Stimulated activated CD4-positive, alpha-beta T cell treated with anti-CD3 and anti-CD28 coated beads, TNF-alpha, amount 100 ng/mL, for 24 hours (primary cell): ENCODE data around the gene KRTAP5-4.
"Not testable (repeated sequence)": the region's sequence is repeated elsewhere in the genome, so short reads cannot be mapped to it uniquely, and the experiment has no call there.

ENCODE experiments used
- DNase-seq, 3 experiments: peaks; one replicate each; pipeline ENCODE4 v3.0.0-alpha.2; 2020; ENCODE audit warnings: low read depth in 3 of 3

The KRTAP5-4 gene

DNA sequence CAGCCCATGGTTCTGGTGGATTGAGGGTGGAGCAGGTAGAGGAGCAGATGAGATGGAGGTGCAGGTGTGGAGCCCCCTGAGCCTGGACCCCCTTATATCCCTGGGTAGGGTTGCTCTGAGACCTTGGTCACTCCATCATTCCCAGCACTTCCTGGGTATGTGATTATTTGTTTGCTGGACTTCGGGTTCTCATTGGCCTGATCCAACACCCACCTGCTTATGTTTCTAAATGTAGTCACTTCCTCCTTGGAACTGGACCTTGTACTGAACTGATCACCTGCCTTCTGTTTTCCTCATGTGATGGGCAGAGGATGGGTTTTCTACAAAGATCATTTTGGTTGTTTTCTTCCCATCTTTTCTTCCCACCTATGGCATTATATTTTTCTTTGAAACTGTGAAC lies at the start of gene KRTAP5-4:
Gene KRTAP5-4 (minus strand): TSS at position 53 of the 400 bp plus-strand sequence. CDS start 45 bp downstream, at position 8.
- no peak for DNase-seq

- no peak for DNase-seq
These were observed 49.7 kb upstream of the KRTAP5-4 start for GRCh38 chr11:1671658-1672057.

GRCh38 chr11:1670905-1671371 lies 49.0 kb upstream of the KRTAP5-4 start:
- DNase-seq, result no peak

GRCh38 chr11:1670457-1670856 lies 48.5 kb upstream of the KRTAP5-4 start:
- DNase-seq, result not testable (repeated sequence)

- DNase-seq, result no peak
These were observed 47.7 kb upstream of the KRTAP5-4 start for GRCh38 chr11:1669546-1670218.

DNA sequence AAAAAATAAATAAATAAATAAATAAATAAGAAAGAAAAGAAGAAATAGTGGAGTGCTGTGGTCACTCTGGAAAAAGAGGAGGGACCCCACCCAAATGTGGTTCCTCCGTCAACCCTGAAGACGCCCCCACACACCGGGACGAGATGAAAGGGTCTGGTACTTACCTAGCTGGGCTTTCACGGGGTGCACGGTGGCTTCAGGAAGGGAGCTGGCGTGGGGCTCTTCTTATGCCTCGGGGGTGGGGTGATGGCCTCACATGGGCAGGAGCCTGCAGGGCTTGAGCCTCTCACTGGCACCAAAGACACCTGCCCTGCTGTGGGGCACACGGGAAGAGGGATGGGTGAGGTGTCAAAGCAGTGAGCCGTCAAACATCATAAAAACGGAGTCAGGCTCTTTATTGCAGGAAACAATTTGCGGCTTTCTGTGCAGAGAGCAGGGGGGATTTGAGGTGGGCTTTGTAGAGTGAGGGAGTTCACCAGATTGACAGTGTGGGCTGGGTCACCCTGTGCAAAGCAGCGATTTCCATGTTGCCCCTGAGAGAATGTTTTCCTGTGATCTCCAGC lies 47.1 kb upstream of the KRTAP5-4 start:
- DNase-seq, result no peak

GRCh38 chr11:1667906-1668305 lies 46.0 kb upstream of the KRTAP5-4 start:
- DNase-seq, result no peak

GRCh38 chr11:1667121-1667850 lies 45.3 kb upstream of the KRTAP5-4 start:
- DNase-seq, result no peak

GRCh38 chr11:1665313-1665712 lies 43.4 kb upstream of the KRTAP5-4 start:
- DNase-seq, result no peak

- DNase-seq, result not testable (repeated sequence)
These were observed 40.9 kb upstream of the KRTAP5-4 start for GRCh38 chr11:1662699-1663283.

DNA sequence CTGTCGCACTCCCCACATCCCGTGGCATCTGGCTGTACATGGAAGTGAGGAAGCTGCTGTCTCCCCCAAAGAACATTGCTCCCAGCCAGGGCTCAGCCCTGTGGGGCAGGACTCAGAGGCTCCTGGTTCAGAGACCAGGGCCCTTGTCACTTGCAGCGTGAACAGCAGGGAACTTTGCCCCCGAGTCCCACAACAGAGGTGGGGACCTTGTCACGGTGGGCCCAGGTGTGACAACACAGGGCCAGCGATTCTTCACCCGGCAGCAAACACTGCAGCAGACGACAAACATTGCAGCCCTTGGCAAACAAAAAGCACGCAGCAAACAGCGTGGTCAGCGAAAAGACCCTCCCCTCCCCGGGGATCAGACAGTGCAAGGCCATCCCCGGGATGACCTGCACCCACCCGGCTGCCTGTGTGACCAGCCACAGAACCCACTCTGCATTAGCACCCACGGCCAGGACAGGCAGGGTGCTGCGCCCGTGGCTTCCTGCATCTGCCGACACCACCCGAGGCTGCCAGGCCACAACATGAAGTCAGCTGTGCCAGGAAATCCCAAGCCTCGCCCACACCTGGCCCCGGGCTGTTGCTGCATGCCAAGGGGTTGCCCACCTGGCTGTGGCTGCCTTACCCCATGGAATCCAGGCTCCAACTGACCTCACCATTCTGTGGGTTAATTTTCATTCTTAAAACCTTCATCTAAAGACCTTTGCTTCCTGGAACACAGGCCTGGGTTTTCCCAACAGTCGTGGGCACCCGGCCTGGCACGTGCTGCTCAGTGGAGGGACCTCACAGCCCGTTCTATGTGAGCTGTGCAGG lies 39.7 kb upstream of the KRTAP5-4 start:
- DNase-seq, result not testable (repeated sequence)

GRCh38 chr11:1660111-1660867 lies 38.4 kb upstream of the KRTAP5-4 start:
- DNase-seq, result no peak

DNA sequence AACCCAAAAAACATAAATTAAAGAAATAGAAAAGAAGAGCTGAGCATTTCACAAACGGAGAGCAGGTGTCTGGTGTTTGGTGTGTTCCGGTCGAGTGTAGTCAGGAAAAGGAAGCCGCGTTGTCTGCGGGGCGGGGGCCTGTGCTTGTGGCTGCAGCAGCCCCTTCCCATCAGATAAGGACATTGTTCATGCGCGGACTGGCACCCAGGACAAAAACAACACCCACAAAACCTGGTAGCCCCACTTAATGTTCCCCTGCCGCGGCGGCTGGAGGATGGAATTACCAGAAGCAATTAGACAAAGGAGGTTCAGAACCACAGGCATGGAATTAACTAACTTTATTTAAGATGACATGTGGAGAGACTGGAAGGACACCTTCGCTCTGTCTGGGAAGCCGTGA lies 37.6 kb upstream of the KRTAP5-4 start:
- DNase-seq, result no peak

- DNase-seq, result no peak
These were observed 34.7 kb upstream of the KRTAP5-4 start for GRCh38 chr11:1656670-1657069.

- DNase-seq, result no peak
These were observed 34.1 kb upstream of the KRTAP5-4 start for GRCh38 chr11:1656061-1656441.

- no peak for DNase-seq
These were observed 33.5 kb upstream of the KRTAP5-4 start for GRCh38 chr11:1655168-1656060.

DNA sequence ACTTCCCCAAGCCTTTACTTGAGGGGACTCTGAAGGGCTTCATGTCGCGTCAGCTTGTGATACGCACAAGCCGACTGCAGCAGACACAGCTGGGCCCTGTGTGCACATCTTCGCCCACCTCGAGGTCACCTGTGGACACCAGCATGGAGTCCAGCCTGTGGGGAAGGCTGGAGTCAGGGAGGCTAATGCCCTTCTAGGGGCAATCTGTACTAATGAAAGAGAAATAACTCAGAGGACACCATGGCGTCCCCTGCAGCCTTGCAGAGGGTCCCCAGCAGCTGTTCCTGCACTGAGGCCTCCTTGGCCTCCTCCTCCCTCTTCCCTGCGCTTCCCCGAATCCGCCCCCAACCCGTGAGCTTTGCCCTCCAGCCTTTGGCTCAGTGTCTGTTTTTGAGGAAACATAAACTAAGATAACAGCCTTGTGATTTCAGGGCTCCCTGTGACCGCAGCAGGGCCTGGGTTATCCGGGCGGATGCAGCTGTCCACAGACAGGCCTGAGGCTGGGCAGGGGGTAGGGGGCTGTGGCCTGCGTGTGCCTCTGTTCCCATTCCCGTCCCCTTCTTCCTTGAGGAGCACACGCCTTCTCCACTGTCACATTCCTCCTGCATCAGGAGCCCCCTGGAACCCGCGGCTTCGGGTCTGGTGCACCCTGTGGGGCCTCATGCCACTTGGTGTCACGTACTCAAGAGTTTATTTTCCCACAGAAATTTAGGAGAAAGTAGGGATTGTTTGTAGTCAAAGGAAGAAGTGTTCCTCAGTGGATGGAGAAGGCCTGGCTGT lies 32.6 kb upstream of the KRTAP5-4 start:
- DNase-seq, result no peak

DNA sequence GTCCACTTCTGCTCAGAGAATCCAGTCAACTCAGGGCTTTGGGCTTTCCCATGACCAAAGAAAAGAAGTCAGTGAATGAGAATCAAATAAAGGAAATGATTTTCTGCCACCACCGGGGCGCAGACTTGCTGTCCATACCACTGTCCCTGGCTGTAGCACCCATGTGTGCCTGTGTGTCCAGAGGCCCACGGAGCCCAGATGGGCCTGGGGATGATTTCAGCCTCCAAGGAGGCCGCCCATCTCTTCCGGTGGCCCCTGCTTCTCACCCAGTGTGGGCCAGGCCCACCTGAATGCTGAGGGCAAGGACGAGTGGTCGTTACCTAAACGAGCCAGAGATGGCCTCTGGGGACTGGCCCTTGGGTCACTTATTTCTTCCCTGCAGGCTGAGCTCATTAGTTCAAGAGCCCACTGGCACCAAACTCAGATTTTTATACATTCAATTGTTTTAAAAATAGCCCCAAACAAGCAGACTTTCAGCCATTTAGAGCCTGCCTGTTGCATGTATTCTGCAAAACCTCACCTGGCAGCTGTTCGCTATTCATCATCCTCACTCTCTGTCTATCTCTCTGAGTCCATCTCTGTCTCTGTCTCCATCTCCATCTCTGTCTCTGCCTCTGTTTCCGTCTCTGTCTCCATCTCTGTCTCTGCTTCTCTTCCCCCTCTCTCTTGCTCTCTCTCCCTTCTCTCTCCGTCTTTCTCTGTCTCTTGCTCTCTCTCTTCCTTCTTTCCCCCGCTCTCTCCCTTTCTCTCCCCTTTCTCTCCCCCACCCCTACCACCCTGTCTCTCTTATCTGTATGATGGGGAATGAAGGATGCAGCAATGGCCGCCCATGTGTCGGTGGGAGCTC lies 31.8 kb upstream of the KRTAP5-4 start:
- no peak for DNase-seq
